ENCODE measurements around the gene P2RX7.
A peak's percentile ranks its signal among the peaks of the same experiment; 100 is the strongest.
"Not testable (repeated sequence)": the region's sequence is repeated elsewhere in the genome, so short reads cannot be mapped to it uniquely, and the experiment has no call there.

Gene P2RX7

DNA sequence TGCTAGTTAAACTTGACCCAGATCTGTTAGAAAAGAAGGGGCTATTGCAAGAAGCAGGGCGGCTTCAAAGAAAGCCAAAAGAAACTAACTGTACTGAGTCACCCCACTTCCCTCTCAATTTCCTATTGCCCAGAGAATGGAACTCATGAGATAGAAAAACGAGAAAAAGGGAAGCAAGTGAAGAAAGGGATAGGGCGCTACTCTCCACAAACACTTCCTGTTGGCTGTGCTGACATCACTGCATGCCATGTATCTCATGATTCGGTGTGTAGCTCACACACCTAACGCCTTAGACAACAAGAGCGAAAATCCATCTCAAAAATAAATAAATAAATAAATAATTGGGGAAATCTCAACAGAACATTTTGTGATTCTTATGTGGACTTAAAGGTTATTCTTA is 64.2 kb downstream of the P2RX7 start:
- DNase-seq, result peak in 1 of 10 donors; percentile 57
- intact Hi-C loops (cut with DNase I), result no loop called here

DNA sequence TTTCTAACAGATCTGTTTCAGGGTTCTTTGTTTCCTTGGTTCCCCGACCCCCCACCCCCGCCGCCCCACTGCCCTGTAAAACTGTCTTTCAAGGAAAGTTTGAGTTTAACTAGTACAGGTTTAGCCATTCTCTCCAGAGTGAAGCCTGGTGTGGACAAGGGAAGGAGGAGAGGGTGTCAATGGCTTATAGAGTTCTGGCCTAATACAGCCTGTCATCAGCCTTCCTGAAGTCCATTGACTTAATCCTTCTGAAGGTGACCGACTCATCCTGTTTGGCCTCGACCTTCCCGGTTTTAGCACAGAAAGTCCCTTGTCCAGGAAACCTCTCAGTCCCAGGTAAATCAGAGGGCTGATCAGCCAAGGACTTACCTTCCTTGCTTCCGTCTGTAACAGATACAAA is 66.3 kb downstream of the P2RX7 start:
- no peak for DNase-seq
- intact Hi-C loops (cut with DNase I), result no loop called here

DNA sequence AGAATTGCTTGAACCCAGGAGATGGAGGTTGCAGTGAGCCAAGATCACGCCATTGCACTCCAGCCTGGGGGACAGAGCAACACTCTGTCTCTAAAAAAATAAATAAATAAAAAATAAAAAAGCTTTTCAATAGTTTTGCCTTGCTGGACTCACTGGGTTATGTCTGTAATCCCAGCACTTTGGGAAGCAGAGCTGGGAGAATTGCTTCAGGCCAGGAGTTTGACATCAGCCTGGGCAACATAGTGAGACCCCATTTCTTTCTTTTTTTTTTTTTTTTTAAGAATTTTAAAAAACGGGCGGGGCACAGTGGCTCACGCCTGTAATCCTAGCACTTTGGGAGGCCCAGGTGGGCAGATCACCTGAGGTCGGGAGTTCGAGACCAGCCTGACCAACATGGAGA is 68.5 kb downstream of the P2RX7 start:
- DNase-seq; intact Hi-C loops (cut with DNase I): not testable (repeated sequence)

DNA sequence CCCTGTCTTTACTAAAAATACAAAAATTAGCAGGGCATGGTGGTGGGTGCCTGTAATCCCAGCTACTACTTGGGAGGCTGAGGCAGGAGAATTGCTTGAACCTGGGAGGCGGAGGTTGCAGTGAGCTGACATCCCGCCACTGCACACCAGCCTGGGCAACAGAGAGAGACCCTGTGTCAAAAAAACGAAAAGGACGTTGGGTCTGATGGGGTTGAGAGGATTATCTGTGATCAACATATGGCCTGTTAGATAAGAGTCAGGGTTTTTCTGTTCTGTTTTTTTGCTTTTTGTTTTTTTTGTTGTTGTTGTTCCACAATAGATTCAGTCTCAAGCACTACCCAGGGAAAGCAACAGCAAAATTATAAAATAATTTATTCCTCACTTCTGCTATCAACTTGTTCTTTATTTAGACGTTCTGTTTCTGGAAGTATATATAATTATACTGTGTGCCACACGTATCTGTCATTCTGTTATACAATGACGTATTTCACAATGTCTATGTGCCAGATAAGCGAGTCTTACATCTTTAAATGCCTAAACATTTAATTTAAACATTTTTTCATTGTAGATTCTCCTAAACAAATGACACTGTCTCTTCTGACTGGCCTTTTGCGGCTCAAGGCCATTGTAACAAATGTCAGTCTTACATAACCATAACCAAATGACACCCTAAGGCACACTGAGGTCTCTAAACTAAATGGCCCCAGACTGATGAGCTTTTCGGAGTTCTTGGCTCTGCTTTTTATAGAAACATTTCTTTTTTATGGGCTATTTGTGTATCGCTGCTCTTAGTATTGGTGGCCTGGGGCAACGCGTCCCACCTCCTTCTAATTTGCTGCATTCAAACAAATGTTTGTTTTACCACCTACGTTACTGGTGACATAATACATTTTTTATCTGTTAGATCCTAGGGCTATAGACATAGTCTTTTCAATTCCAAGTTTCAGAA is 70.0 kb downstream of the P2RX7 start:
- DNase-seq, result no peak
- intact Hi-C loops (cut with DNase I), result no loop called here

DNA sequence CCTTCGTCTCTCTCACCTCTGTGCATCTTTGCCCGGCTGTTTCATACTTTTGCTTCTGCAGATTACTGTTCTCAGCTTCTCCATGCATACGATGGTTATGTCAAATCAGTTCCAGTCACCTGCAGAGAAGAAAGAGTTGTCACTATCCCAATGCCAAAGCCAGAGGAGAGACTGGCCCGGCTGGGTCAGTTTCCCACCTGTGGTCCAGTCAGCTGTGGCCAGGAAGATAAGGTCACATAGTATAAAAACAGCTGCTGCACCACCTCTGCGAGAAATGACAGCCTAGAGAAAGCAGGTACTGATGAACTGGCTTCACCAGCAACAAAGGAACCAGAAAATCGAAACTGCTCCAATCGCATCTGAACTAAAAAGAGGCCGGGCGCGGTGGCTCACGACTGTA is 70.8 kb downstream of the P2RX7 start:
- intact Hi-C loops (cut with DNase I), result no loop called here
- peak in 1 of 10 donors; percentile 31 for DNase-seq

DNA sequence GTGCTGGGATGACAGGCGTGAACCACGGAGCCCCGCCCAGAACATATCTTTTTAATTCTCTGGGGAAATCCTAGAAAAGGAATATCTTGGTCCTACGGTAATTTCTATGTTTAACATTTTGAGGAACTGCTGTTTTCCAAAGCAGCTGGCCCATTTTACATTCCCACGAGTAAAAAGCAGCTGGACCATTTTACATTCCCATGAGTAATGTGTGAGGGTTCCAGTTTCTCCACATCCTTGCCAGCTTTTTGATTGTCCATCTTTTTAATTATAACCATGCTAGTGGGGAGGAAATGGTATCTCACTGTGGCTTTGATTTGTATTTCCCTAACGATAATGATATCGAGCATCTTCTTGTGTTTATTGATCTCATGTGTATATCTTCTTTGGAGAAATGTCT is 72.8 kb downstream of the P2RX7 start:
- intact Hi-C loops (cut with DNase I), result loop anchor here (5.0 kb wide), 1 partner anchor 78 kb away; no protein-coding TSS in a partner anchor
- no peak for DNase-seq

DNA sequence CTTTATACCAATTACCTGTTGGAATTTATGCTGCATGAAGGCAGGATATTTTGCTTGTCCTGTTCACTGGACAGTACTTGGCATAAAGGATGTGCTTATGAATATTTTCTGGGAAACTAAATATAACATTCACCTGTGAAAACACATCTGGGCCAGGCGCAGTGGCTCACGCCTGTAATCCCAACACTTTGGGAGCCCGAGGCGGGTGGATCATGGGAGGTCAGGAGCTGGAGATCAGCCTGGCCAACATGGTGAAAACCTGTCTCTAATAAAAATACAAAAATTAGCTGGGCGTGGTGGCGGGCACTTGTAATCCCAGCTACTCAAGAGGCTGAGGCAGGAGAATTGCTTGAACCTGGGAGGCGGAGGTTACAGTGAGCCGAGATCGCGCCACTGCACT is 75.9 kb downstream of the P2RX7 start:
- intact Hi-C loops (cut with DNase I), result loop anchor here (5.0 kb wide), 1 partner anchor 81 kb away; no protein-coding TSS in a partner anchor
- DNase-seq, result peak in 1 of 10 donors; percentile 42

DNA sequence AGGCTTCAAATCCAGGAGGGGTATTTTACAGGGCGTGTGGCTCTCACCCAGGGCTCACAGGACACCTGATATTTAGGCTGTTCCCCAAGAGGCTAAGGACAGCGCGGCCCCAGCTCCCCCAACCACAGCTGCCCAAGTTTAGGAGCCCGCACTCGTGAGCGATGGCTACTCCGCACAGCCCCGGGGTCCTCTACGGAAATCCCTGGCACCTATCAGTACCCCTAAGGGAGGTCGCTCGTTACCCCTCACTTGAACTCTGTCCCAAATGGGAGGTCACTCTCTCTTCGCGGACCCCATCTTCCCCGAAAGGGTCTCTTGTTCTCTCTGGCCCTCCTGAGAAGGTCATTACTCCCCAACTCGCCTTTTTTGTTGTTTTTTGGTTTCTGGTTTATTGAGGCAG is 76.5 kb downstream of the P2RX7 start:
- peak in 1 of 10 donors; percentile 67 for DNase-seq

DNA sequence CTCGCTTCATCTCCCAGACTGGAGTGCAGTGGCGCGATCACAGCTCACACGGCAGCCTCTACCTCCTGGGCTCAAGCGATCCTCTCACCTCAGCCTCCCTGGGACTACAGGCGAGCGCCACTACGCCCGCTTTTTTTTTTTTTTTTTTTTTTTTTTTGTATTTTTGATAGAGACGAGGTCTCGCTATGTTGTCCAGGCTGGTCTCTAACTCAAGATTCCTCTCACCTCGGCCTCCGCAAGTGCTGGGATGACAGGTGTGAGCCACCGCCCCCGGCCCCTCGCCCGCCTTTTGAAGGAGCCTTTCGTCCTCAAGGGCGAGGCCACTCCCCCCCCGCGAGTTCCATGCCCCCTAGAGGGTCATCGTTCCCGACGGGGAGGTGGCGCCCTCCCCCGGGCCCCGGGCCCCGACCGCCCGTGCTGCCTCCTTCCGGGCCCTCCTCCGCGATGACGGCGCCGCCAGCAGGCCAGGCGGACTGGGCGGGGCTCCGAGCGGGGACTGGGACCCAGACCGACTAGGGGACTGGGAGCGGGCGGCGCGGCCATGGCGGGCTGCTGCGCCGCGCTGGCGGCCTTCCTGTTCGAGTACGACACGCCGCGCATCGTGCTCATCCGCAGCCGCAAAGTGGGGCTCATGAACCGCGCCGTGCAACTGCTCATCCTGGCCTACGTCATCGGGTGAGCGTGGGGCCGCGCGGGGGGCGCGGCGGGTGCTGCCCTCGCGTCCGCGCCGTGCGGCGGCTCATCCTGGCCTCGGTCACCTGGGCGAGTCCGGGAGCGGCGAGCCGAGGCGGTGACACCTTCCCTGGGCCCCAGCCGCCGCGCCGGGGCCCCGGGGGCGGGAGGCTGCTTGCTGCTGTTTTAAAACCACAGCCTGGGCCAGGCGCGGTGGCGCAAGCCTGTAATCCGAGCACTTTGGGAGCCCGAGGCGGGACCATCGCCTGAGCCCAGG is 77.2 kb downstream of the P2RX7 start, which contains the start of gene P2RX4:
P2RX4 (plus strand) TSS at position 506 of the 949 bp plus-strand sequence; CDS start at position 542, 36 bp downstream.
- intact Hi-C loops (cut with DNase I), result loop anchor here (5.0 kb wide), 1 partner anchor 83 kb away; no protein-coding TSS in a partner anchor
- DNase-seq, result peak; percentile 71 to 98 (median 84)

More for the DNA sequence above, 76.5 kb downstream of the P2RX7 start:
- intact Hi-C loops (cut with DNase I), result loop anchor here (5.0 kb wide), 1 partner anchor 82 kb away; no protein-coding TSS in a partner anchor

DNA sequence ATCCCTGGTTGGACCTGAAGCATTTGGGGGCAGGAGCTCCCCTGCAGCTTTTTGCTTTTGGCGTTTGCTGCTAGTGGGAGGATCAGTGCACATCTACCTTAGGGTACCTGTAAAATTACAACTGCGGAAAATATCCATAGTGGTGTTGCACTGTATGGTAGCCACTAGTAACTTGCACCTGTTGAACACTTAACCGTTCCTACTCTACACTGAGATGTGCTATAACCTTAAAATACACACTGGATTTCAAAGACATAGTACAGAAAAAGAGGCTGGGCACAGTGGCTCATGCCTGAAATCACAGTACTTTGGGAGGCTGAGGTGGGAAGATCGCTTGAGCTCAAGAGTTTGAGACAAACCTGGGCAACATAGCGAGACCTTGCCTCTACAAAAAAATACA is 80.2 kb downstream of the P2RX7 start:
- intact Hi-C loops (cut with DNase I), result no loop called here
- no peak for DNase-seq

DNA sequence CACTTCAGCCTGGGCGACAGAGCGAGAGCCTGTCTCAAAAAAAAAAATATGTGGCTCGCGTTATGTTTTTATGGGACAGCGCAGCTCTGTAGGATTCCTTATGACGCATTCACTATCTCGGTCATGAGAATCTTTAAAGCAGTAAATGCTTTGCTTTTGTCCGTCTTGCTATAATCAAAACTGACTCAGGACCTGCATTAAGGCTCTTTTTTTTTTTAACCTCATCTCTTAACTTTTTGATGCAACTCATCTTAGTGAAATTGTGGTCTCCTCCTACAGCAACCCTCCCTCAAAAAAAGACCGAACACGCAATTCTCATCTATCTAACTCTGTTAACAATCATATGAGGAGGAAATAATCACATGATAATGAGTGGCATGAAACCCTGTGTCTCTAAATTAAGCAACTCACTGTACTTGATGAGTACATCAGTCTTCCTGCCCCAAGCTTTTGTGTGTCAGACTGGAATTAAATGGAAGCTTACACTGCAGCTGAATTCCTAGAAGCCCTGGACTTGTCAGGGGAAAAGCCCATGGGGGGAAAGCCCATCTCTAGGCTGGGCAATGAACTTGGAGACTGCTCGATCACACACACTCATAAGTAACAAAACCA is 81.6 kb downstream of the P2RX7 start:
- DNase-seq, result no peak
- intact Hi-C loops (cut with DNase I), result no loop called here

DNA sequence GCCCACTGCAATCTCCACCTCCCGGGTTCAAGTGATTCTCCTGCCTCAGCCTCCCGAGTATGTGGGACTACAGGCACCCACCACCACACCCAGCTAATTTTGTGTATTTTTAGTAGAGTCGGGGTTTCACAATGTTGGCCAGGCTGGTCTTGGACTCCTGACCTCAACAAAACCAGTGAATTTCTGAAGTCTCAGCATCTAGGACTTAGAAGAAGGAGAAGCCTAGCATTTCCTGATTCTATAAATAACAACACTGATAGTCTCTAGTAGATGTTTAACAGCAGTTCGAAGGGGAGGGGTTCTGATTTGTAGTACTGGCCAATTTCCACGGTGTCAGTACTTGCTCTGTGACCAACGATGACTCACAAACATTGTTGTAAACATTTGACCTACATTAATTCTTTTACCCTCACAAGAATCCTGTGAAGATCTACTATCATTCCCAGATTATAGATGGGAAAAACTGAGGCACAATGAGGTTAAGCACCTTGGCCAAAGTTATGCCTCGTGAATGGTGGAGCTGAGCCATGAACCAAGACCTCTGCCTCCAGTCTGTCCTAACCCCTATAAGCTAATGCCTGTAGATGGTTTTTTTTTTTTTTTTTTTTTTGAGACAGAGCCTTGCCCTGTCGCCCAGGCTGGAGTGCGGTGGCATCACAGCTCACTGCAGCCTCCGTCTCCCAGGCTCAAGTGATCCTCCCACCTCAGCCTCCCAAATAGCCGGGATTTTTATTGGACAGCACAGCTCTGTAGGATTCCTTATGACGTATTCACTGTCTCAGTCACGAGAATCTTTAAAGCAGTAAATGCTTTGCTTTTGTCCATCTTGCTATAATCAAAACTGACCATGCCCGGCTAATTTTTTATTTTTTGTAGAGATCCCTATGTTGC is 82.4 kb downstream of the P2RX7 start:
- DNase-seq, result peak in 2 of 10 donors; percentile 6 to 18

DNA sequence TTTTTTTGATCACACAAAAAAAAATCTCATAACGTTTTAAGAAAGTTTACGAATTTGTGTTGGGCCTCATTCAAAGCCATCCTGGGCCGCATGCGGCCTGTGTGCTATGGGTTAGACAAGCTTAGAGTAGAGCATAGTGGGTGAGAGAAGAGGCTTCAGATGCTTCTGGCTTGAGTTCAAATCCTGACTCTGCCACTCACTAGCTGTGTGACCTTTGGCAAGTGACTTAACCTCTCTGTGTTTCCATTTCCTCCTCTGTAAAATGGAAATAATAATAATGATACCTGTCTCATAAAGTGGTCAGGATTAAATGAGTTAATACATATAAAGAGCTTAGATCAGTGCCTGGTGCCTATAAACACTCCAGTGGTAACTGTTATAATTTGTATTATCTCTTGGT is 83.4 kb downstream of the P2RX7 start:
- intact Hi-C loops (cut with DNase I), result no loop called here
- DNase-seq, result peak in 1 of 10 donors; percentile 29

More for the DNA sequence above, 82.4 kb downstream of the P2RX7 start:
- intact Hi-C loops (cut with DNase I), result no loop called here

DNA sequence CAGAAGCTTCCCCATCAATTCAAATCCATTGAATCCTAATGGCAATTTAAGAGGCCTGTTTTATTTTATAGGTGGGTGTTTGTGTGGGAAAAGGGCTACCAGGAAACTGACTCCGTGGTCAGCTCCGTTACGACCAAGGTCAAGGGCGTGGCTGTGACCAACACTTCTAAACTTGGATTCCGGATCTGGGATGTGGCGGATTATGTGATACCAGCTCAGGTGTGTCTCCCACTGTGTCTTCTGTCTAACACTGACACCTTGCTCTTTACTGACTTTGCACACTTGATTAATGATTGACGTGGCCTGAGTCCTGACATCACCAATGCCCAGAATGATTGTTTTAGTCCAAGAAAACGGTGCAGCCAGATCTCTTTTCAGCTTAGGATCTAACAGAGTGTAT is 84.4 kb downstream of the P2RX7 start:
- DNase-seq, result peak in 2 of 10 donors; percentile 3 to 10
- intact Hi-C loops (cut with DNase I), result no loop called here

DNA sequence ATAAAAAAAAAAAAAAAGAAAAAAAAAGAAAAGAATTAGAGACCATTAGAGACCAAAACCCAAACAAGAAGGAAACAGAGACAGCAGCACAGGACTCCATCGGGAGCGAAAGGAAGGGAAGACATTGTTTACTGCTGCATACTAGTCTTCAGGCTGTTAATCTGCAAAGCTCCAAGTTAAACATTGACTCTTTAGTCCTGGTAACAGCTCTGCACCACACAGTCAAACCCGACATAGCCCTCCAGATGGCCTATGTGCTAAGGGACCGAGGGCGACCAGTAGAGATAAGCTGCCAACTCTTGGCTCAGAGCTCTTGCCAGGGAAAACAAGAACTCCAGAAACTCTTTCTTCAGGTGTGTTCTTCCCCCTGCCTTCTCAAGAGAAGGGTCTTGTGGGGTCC is 85.1 kb downstream of the P2RX7 start:
- peak in 1 of 10 donors; percentile 5 for DNase-seq
- intact Hi-C loops (cut with DNase I), result no loop called here

DNA sequence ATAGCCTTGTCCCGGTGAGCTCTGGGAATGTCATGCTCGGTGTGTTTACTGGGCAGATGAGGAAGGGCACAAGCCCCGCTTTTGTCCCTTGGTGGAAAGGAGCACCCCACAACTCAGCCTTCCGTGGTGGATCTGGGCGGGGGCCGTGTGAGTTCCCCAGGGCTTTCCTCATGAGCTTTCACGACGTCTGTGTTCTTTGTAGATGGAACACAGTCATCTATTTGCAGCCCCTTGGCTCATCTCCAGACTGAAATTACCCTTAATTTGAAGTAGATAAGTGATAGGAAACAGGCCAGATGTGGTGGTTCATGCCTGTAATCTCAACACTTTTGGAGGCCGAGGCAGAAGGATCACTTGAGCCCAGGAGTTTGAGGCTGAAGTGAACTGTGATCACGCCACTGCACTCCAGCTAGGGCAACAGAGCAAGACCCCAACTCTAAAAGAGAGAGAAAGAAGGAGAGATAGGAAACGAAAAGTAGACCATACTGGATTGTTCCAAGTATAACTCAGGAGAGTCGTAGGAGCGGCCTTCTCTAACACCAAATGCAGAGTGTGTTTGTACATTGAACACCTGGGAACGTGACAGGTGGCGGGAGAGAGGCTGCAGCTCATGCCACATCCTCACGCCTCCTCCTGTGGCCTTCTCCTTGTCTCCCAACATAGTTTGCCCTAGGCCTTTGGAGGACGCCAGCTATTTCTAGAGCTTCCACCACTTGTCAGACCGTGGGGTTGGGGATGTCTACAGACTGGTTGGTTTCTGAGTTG is 86.1 kb downstream of the P2RX7 start:
- DNase-seq, result peak in 3 of 10 donors; percentile 10 to 39 (median 26)
- intact Hi-C loops (cut with DNase I), result no loop called here

DNA sequence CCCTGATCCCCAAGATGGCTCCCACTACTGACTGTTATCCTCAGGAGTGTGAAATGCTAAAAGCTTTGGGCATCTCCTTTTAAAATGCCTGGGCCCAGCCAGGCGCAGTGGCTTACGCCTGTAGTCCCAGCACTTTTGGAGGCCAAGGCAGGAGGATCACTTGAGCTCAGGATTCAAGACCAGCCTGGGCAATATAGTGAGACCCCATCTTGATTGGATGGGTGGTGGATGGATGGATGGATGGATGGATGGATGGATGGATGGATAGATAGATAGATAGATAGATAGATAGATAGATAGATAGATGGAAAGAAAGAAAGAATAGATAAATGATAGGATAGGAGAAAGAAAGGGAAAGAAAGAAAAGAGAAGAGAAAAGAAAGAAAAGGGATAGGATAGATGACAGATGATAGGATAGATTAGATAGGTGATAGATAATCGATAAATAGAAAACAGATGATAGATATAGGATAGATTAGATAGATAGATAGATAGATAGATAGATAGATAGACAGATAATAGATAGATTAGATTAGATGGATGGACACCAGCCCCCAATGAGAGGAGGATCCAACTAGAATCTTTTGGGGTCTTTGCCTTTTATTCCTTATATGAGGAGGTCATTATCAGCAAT is 86.8 kb downstream of the P2RX7 start:
- intact Hi-C loops (cut with DNase I), result no loop called here
- DNase-seq, result no peak

DNA sequence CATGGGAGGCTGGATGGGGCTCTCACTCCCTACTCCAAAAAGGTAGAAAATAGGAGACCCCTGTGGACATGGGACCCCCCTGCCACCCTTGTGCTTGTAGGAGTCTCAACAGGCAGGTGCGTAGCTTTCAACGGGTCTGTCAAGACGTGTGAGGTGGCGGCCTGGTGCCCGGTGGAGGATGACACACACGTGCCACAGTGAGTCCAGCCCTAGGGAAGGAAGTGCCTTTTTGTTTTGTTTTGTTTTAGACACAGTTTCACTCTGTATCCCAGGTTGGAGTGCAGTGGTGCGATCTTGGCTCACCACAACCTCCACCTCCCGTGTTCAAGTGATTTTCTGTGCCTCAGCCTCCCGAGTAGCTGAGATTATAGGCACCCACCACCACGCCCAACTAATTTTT is 90.2 kb downstream of the P2RX7 start:
- peak in 3 of 10 donors; percentile 21 to 72 (median 22) for DNase-seq
- intact Hi-C loops (cut with DNase I), result no loop called here

Measured in posterior cingulate gyrus (tissue), 11 donors.